Measurements from ENCODE around the gene KLK13. TPM values are rescaled to one million over a fixed set of nuclear protein-coding genes. Genes with fewer than 3 reads are reported as not detected.
A peak's percentile ranks its signal among the peaks of the same experiment; 100 is the strongest.

The KLK13 gene
- total and polyA plus RNA-seq, 2 of the 13 experiments (the other 11 are each of a cell fraction or from before 2014, with no cell fraction given): 0.09 TPM; not detected in 1

- TF ChIP-seq DMTF1 (CRISPR knock-in tag; IDR thresholded peaks at IDR 0.05) (no peak), ZNF737 (CRISPR knock-in tag; IDR thresholded peaks at IDR 0.05; ENCODE audit: borderline replicate concordance) (no peak), SUZ12 (IDR thresholded peaks at IDR 0.05; ENCODE audit: low read depth, low read length) (peak; percentile 92), MXD1 (CRISPR knock-in tag; IDR thresholded peaks at IDR 0.05) (peak; percentile 37; the same call in 1 of the 2 replicates), ZNF264 (CRISPR knock-in tag; IDR thresholded peaks at IDR 0.05) (peak; percentile 5; the same call in 1 of the 2 replicates), ELK4 (CRISPR knock-in tag; IDR thresholded peaks at IDR 0.05; ENCODE audit: borderline replicate concordance) (peak; percentile 77; the same call in 1 of the 2 replicates), HBP1 (CRISPR knock-in tag; IDR thresholded peaks at IDR 0.05; ENCODE audit: low read depth) (peak; percentile 69; the same call in 1 of the 2 replicates), LRRFIP1 (CRISPR knock-in tag; conservative IDR thresholded peaks at IDR 0.05) (no peak), ZSCAN22 (CRISPR knock-in tag; IDR thresholded peaks at IDR 0.05) (no peak), GMEB1 (CRISPR knock-in tag; IDR thresholded peaks at IDR 0.05; ENCODE audit: borderline replicate concordance) (peak; percentile 88; the same call in 1 of the 2 replicates), SP140L (CRISPR knock-in tag; IDR thresholded peaks at IDR 0.05; ENCODE audit: borderline replicate concordance) (no peak), ZNF263 (CRISPR knock-in tag; IDR thresholded peaks at IDR 0.05) (0 out of 2 replicates have a peak, but pooled peaks have one; percentile 42), PAWR (CRISPR knock-in tag; IDR thresholded peaks at IDR 0.05; ENCODE audit: borderline replicate concordance) (no peak), ZKSCAN1 (IDR thresholded peaks at IDR 0.05; ENCODE audit: low read length) (no peak), TRIM22 (IDR thresholded peaks at IDR 0.05) (no peak)
Observed at GRCh38 chr19:51108066-51108804, 43.3 kb upstream of the KLK13 start, which contains the start of gene CTU1 (continued).
